ENCODE measurements around the gene RPL27A. TPM values are rescaled to one million over a fixed set of nuclear protein-coding genes. Genes with fewer than 3 reads are reported as not detected.

RPL27A gene
- total RNA-seq, 1 donor from 2014 or later, result 679 TPM

GRCh38 chr11:8732748-8733241 is 50.2 kb downstream of the RPL27A start:
- Mint-ChIP-seq H3K27ac (no peak overlapping the region), H3K36me3 (ENCODE audit: low read depth) (no peaks in the 10 kb centered on the region), H3K27me3 (ENCODE audit: insufficient read depth) (no peaks in the 10 kb centered on the region), H3K4me1 (ENCODE audit: low read depth) (no peaks in the 10 kb centered on the region), H3K4me3 (no peak overlapping the region), H3K9me3 (no peaks in the 10 kb centered on the region)
- no peak for DNase-seq (ENCODE audit: low spot score)
- intact Hi-C loops (cut with micrococcal nuclease), result no loop called here

DNA sequence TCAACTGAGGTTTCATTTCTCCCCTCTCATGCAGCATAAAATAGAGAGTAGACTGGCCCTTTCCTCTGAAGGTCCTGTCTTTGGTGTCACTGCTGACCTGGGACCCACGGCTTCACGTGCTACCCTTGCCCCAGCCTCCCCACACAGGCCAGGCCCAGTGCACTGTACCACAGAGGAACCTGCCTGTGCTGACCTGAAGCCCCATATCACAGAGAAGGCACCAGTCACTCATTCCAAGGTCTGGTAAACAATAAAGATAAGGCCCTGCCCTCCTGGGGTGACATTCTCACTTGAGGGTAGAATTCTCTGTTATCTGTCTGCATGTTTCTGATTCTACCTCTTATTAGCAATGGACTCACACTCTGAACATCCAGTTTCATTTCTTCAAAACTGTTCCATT is 51.3 kb downstream of the RPL27A start:
- Mint-ChIP-seq H3K27ac (no peak overlapping the region), H3K36me3 (ENCODE audit: low read depth) (no peaks in the 10 kb centered on the region), H3K4me3 (no peak overlapping the region), H3K27me3 (ENCODE audit: insufficient read depth) (no peaks in the 10 kb centered on the region), H3K4me1 (ENCODE audit: low read depth) (no peaks in the 10 kb centered on the region), H3K9me3 (no peaks in the 10 kb centered on the region)
- no peak for DNase-seq (ENCODE audit: low spot score)
- intact Hi-C loops (cut with micrococcal nuclease), result no loop called here

DNA sequence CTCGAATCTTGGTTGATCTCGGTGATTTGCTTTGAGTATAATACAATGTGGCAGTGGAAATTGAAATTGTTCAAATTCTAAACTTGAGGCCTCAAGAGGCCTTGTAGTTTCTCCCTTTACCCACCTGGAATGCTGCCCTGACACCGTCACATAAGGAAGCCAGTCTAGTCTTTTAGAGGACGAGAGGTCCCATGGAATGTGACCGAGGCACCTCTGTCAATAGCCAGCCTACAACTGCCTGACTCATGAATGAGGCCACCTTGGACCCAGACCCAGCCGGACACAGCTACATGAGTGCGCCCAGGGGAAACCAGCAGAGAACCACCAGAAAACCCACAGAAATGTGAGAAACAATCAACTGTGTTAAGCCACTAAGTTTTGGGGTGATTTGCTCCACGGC is 52.5 kb downstream of the RPL27A start:
- no peaks in the 10 kb centered on the region for H3K36me3 Mint-ChIP-seq (ENCODE audit: low read depth)
- no peak overlapping the region for H3K4me3 Mint-ChIP-seq
- H3K9me3 Mint-ChIP-seq, result no peaks in the 10 kb centered on the region
- no peak overlapping the region for H3K27ac Mint-ChIP-seq
- no peaks in the 10 kb centered on the region for H3K27me3 Mint-ChIP-seq (ENCODE audit: insufficient read depth)
- intact Hi-C loops (cut with micrococcal nuclease), result no loop called here
- no peaks in the 10 kb centered on the region for H3K4me1 Mint-ChIP-seq (ENCODE audit: low read depth)
- no peak for DNase-seq (ENCODE audit: low spot score)

DNA sequence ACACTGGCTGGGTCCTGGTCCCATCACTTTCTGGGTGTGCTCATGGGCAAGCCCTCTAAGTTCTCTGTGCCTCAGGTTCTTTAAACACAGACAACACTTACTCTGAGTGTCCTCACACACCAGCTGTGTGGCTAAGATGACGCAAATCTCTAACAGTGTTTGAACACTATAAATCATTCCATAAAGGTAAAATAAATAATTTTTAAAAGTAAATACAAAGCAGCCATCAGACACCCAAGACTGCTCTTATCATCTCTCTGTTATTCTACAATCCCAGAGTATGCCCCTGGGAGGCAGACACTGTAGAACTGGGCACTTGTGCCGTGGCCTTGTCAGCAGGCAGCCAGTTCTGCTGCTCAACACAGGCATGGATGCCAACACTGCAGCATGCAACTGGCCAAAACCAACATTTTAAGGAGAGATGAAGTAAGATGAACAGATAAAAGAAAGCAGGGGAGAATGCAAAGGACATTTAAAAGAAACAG is 56.8 kb downstream of the RPL27A start:
- H3K4me1 Mint-ChIP-seq (ENCODE audit: low read depth), result no peaks in the 10 kb centered on the region
- H3K27ac Mint-ChIP-seq, result no peak overlapping the region
- H3K27me3 Mint-ChIP-seq (ENCODE audit: insufficient read depth), result no peaks in the 10 kb centered on the region
- intact Hi-C loops (cut with micrococcal nuclease), result no loop called here
- no peaks in the 10 kb centered on the region for H3K36me3 Mint-ChIP-seq (ENCODE audit: low read depth)
- no peak overlapping the region for H3K4me3 Mint-ChIP-seq
- H3K9me3 Mint-ChIP-seq, result no peaks in the 10 kb centered on the region
- no peak for DNase-seq (ENCODE audit: low spot score)

Other genes with a start within 250 kb of the RPL27A start
- gene STK33, start 88.6 kb upstream of the RPL27A start, total RNA-seq, result 0.34 and 0.62 TPM in 2 replicates
- gene TRIM66, start 127 bp upstream of the RPL27A start, total RNA-seq, result 11.7 and 14.2 TPM in 2 replicates
- gene AKIP1, start 228.4 kb downstream of the RPL27A start, total RNA-seq, result 33.4 and 36.9 TPM in 2 replicates

All from activated T-helper 1 cell treated with anti-CD3 and anti-CD28 coated beads, Interleukin-12 subunit alpha, Interleukin-12 subunit beta, Interleukin-2, Interleukin-4 antibody, amounts not matched to agents 30 ng/mL and 10 ng/mL and 1 ng/mL, durations not matched to agents 14 hours and 24 hours and 36 hours (primary cell).